ENCODE measurements around the gene NOL4L.
A peak's percentile ranks its signal among the peaks of the same experiment; 100 is the strongest.

Gene NOL4L

DNA sequence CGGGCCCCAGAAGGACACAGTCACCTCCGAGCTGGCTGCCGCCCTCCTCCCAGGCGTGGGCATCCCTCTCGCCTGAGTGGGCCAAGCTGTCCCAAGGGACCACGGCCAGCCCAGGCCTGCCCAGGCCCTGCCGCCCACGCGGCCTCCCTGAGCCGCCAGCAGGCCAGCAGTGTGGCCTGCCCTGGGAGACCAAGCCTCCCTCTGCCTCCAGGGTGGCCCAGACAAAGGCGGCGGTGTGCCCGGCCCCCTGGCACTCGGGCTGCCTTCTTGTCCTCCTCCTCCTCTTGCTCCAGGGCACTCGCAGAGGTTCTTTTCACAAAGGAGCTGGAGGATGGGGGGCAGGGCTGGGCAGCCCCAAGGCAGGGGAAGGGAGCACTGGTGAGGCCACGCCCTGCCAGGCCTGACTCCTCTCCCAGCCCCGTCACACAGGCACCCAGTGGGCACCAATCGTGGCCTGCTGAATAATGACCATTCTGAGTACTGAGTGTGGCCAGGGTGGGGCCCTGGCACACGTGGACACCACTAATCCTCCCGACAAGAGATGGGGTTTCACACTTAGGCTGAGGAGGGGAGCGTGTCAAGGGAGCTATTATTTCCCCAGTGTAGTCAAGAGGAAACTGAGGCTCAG, 25.3 kb downstream of the NOL4L start:
- no peak for DNase-seq

DNA sequence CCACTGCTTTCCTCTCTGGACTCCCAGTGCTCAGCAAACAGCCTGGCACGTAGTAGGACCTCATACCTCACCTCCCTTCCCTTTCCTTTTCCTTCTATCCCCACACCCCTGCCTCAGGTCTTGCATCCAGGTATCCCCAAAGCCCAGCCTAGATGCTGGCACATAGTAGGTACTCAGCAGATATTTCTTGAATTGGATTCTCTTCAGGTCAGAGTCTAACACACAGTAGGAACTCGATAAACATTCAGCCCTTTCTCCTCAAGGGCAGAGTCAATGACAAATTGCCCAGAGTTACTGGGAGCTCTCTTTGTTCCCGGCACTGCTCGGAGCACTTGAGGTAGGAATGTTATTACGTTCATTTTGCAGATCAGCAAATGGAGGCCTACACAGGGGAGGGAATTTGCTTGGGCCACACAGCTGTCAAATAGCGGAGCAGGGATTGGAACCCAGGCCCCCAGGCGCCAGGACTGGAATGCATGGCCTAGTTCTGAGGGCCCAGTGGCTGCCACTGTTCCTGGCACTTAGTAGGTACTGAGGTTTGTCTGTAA, 25.9 kb downstream of the NOL4L start:
- no peak for DNase-seq

DNA sequence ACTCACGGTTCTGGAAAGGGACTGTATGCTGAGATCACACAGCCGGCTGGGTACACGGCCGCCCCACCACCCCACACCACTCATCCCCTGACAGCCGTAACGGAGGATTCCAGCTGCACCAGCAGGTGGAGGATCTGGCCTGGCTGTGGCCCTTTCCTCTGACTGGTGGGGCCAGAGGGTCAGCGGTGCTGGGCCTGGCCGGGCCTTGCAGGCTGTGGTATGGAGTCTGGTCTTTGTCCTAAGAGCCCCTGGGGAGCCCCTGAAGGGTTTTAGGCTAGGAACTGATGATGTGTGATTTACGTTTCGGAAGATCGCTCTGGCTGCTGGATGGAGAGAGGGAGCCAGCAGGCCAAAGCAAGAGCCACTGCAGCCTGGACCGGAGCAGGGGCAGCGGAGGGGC, 26.6 kb downstream of the NOL4L start:
- no peak for DNase-seq

DNA sequence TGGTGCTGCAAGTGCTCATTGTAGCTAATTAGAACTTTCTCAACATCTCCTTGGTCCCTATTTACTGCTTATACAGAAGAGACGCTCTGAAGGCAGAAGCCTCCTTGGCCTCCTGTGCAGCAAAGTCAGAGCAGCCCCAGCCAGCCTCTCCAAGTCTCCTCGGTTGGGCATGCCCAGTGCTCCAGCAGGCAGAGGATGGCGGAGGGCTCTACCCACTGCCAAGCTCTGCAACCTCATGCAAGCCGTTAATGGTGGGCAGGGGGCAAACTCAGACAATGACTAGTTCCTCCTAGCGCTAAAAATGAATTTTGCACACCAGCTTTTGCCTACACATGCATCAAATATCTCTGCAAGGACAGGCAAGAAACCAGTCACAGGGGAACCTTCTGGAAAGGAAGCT, 27.8 kb downstream of the NOL4L start:
- no peak for DNase-seq

GRCh38 chr20:32556312-32557184, 28.6 kb downstream of the NOL4L start:
- DNase-seq: no peak

- DNase-seq: no peak
Measured at GRCh38 chr20:32555584-32555983, 29.5 kb downstream of the NOL4L start.

DNA sequence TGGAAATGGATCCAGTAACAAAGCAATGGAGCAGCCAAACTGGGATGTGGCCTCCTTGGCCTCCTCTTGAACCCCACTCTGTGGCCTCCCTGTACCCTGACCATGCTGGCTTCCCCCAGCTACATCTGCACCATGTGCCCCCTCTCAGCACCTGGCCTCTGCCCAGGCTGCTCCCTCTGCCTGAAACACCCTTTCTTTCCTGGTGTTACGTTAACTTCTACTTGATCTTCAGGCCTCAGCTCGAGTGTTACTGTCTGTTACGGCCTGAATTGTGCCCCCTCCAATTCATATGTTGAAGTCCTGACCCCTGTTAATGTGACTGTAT, 30.2 kb downstream of the NOL4L start:
- DNase-seq: no peak

DNA sequence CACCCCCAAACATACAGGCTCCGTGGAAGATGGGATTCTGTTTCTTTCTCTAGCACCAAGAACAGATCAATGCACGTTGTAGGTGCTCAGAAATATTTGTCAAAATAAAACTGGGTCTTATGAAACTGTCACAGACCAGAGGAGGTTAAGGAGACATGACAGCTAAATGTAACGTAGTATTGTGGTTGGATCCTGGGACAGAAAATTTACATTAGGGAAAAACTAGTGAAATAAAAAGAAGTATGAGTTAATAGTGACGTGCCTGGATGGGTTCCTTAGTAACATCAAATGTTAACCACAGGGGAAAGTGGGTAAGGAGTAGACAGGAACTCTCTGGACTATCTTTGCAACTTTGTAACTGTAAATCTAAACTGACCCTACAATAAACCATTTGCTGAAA, 31.5 kb downstream of the NOL4L start:
- no peak for DNase-seq

DNA sequence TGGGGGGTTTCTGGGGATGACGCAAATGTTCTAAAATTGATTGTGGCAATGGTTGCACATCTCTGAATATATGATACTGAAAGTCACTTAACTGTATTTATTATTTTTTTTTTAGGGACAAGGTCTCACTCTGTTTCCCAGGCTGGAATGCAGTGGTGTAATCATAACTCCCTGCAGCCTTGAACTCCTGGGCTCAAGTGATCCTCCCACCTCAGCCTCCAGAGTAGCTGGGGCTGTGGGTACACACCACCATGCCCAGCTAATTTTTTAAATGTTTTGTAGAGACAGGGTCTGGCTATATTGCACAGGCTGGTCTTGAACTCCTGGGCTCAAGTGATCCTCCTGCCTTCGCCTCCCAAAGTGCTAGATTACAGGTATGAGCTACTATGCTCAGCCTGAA, 33.4 kb downstream of the NOL4L start:
- no peak for DNase-seq

DNA sequence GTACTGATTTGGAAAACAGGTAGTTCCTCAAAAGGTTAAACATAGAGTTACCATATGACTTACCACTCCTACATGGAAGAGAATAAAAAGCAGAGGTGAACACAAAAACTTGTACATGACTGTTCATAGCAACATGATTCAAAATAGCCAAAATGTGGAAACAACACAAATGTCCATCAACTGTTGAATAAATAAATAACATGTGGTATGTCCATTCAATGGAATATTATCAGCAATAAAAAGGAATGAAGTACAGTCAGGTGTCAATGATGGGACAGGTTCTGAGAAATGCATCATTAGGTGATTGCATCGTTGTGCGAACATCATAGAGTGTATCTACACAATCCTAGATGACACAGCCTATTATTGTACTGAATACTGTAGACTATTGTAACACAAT, 35.3 kb downstream of the NOL4L start:
- DNase-seq: no peak

DNA sequence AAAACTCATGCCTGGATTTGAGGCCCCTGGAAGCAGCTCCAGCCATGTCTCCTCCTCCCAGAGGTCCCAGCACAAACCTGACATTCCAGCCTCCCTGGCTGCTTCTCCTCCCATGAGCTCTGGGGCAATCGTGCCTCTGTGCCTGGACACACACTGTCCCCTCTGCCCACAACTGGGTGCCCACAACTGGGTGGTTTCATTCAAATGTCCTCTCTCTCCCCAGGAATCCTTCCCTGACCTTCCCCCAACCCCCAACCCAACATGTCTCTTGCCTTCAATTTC, 37.4 kb downstream of the NOL4L start:
- DNase-seq: no peak

- no peak for DNase-seq
Measured at GRCh38 chr20:32546918-32547752, 38.0 kb downstream of the NOL4L start.

DNA sequence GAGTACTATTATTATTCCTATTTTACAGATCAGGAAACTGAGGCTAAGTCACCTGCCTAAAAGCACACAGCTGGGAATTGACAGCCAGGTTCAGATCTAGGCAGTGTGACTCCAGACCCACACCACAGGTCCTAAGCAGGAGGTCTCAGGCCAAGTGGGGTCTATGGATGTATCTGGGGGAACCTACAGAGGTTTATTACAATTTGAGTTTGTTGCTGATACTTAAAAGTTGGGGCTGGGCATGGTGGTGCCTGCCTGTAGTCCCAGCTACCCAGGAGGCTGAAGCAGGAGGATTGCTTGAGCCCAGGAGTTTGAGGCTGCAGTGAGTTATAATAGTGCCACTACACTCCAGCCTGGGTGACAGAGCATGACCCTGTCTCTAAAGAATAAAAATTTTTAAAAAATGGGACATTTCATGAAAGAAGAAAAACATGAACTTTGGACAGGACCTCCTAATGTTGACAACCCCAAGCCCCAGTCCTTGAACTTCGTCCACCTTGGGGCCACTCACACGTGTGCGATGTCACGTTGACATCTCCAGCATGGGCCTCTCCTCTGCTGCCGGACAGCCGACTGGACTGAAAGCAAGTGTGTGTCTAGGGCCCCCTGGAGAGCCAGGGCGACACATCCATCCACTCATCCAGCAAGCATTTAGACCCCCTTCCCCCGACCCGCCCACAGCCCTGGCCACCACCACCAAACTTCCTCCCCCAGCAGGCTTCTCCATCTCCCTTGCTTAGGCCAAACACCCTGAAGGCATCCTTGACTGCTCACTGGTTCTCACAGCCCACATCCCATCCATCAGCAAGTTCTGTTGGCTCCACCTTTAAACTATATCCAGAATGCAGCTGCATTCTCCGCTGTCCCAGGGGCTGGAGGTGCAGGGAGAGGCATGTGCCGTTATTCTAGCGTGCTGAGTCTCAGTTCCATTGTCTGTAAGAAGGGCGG, 40.0 kb downstream of the NOL4L start:
- DNase-seq: no peak

- no peak for DNase-seq
Measured at GRCh38 chr20:32544260-32544722, 40.8 kb downstream of the NOL4L start.

DNA sequence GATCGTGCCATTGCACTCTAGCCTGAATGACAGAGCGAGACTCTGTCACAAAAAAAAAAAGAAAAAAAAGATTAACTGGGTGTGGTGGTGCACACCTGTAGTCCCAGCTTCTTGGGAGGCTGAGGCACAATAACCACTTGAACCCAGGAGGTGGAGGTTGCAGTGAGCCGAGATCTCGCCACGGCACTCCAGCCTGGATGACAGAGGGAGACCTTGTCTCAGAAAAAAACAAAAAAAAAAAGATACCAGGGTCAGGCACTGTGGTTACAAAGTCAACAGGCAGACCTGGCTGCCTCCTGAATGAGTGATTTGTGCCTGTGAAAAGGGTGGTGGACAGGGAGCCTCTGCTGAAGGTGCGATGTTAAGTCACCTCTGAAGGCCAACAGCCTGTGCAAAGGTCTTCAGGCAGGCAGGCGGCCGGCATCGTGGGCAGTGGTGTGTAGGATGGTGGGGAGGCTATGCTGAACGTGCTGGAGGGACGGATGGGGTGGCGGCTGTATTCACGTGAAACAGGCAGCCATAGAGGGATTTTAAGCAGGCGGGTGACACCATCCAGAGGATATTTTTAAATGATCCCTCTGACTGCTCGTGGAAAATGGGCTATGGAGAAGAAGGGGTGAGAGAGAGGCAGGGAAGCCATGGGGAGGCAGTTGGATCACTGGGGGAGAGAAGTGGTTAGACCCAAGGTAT, 41.4 kb downstream of the NOL4L start:
- no peak for DNase-seq

DNA sequence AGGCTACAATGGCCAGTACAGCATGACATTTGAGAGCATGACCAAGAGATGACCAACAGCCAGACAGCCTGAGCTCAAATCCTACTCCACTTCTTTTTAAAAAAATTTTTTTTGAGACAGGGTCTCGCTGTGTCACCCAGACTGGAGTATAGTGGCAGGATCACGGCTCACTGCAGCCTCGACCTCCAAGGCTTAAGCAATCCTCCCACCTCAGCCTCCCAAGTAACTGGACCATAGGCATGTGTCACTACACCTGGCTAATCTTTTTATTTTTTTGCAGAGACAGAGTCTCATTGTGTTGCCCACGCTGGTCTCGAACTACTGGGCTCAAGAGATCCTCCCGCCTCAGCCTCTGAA, 42.9 kb downstream of the NOL4L start:
- DNase-seq: no peak

- no peak for DNase-seq
Measured at GRCh38 chr20:32541323-32542258, 43.5 kb downstream of the NOL4L start.

- DNase-seq: peak in 1 of 2 experiments; percentile 5
Measured at GRCh38 chr20:32539817-32540675, 45.1 kb downstream of the NOL4L start.

GRCh38 chr20:32539026-32539816, 45.9 kb downstream of the NOL4L start:
- no peak for DNase-seq

Data from AML-193 (cell line).